HG02870 (cell line): Measurements from ENCODE around the gene IL17RB.

Experiments used
- ATAC-seq: cut with Tn5 transposase; IDR thresholded peaks from one replicate; pipeline ENCODE4 v1.9.1; 2021; ENCODE audit warnings: mild to moderate bottlenecking, moderate library complexity; ENCODE audit not compliant: unreplicated experiment

The IL17RB gene

GRCh38 chr3:53811143-53811927, 35.0 kb upstream of the IL17RB start:
- ATAC-seq, result no peak

- ATAC-seq, result no peak
These were observed 33.9 kb upstream of the IL17RB start for GRCh38 chr3:53812434-53812833.

GRCh38 chr3:53813229-53813628, 33.1 kb upstream of the IL17RB start:
- ATAC-seq, result no peak

- no peak for ATAC-seq
These were observed 32.5 kb upstream of the IL17RB start for GRCh38 chr3:53813876-53814275.

- no peak for ATAC-seq
These were observed 31.3 kb upstream of the IL17RB start for GRCh38 chr3:53815067-53815466.

GRCh38 chr3:53815651-53816050, 30.7 kb upstream of the IL17RB start:
- no peak for ATAC-seq

GRCh38 chr3:53816425-53816824, 29.9 kb upstream of the IL17RB start:
- no peak for ATAC-seq

- ATAC-seq, result no peak
These were observed 29.2 kb upstream of the IL17RB start for GRCh38 chr3:53817211-53817610.

- ATAC-seq, result no peak
These were observed 28.6 kb upstream of the IL17RB start for GRCh38 chr3:53817809-53818208.

- ATAC-seq, result no peak
These were observed 27.9 kb upstream of the IL17RB start for GRCh38 chr3:53818221-53819162.

- no peak for ATAC-seq
These were observed 27.1 kb upstream of the IL17RB start for GRCh38 chr3:53819163-53819868.

GRCh38 chr3:53820084-53820483, 26.3 kb upstream of the IL17RB start:
- no peak for ATAC-seq

- no peak for ATAC-seq
These were observed 25.4 kb upstream of the IL17RB start for GRCh38 chr3:53820756-53821580.

GRCh38 chr3:53821631-53822121, 24.7 kb upstream of the IL17RB start:
- ATAC-seq, result peak; percentile 76

- ATAC-seq, result no peak
These were observed 24.0 kb upstream of the IL17RB start for GRCh38 chr3:53822331-53822741.

GRCh38 chr3:53823026-53823955, 23.1 kb upstream of the IL17RB start:
- no peak for ATAC-seq

GRCh38 chr3:53823956-53824657, 22.3 kb upstream of the IL17RB start:
- ATAC-seq, result no peak

- no peak for ATAC-seq
These were observed 21.6 kb upstream of the IL17RB start for GRCh38 chr3:53824795-53825194.

- ATAC-seq, result no peak
These were observed 20.3 kb upstream of the IL17RB start for GRCh38 chr3:53826048-53826447.
